Breast epithelium (tissue), 4 donors: ENCODE data around the gene PIP4P1. TPM values are rescaled to one million over a fixed set of nuclear protein-coding genes. Genes with fewer than 3 reads are reported as not detected.
A peak's percentile ranks its signal among the peaks of the same experiment; 100 is the strongest.
"Not testable (repeated sequence)": the region's sequence is repeated elsewhere in the genome, so short reads cannot be mapped to it uniquely, and the experiment has no call there.

ENCODE experiments used
- DNase-seq, 2 donors: peaks; one replicate each; pipeline ENCODE4 v3.0.0-alpha.2; 2019; ENCODE audit warnings: low spot score in 2 of 2
- H3K27ac ChIP-seq, 2 donors: fragments of 200-600 bp; sonication (generic) in 1 of 2; one replicate each; pipeline ENCODE4 v1.5.1; 2016 to 2019; ENCODE audit warnings: mild to moderate bottlenecking in 1 of 2
- H3K27me3 ChIP-seq, 2 donors: fragments of 200-600 bp; sonication (generic) in 1 of 2; one replicate each; pipeline versions ENCODE4 v1.5.1 to v1.6.0; 2017 to 2019; ENCODE audit warnings: control low read depth in 1 of 2, mild to moderate bottlenecking in 1 of 2
- H3K36me3 ChIP-seq: fragments of 200-600 bp; one replicate; pipeline ENCODE4 v1.5.1; 2019
- H3K4me1 ChIP-seq, 2 donors: fragments of 200-600 bp; sonication (generic); one replicate each; pipeline ENCODE4 v1.5.1; 2016 to 2019; ENCODE audit warnings: control low read depth in 1 of 2
- H3K4me3 ChIP-seq, 3 donors: fragments of 200-600 bp; sonication (generic); 1 replicate in 2 of 3; 2 replicates in 1 of 3; pipeline ENCODE4 v1.5.1; 2016 to 2019; ENCODE audit warnings: mild to moderate bottlenecking in 3 of 3, moderate library complexity in 2 of 3
- H3K9me3 ChIP-seq, 2 donors: fragments of 200-600 bp; sonication (generic) in 1 of 2; one replicate each; pipeline ENCODE4 v1.5.1; 2016 to 2019; ENCODE audit warnings: control low read depth in 1 of 2
- CTCF ChIP-seq, 3 donors: fragments of 450-650 bp; IDR thresholded peaks; one replicate each; pipeline ENCODE4 v1.5.1; 2016 to 2017; ENCODE audit warnings: antibody characterized with exemption in 3 of 3, mild to moderate bottlenecking in 3 of 3, moderate library complexity in 3 of 3
- POLR2A ChIP-seq: fragments of 450-650 bp; IDR thresholded peaks from one replicate; pipeline ENCODE4 v1.6.1; 2016; ENCODE audit warnings: antibody characterized with exemption, mild to moderate bottlenecking, moderate library complexity
- POLR2AphosphoS5 ChIP-seq, 3 donors: sonication (generic); formaldehyde crosslinking; IDR thresholded peaks; one replicate each; pipeline ENCODE4 v1.6.1; 2017; ENCODE audit warnings: antibody characterized with exemption in 3 of 3
- intact Hi-C: fragments of 100-400 bp; cut with DNase I; formaldehyde crosslinking; loops from one replicate; pipeline ENCODE4 v1.15.1; 2023; ENCODE audit warnings: low total_unique reads
- total RNA-seq, 3 donors: library from RNA; depleted of rRNA; stranded (reverse); fragments of >200 nt; gene quantifications; one replicate each; pipeline ENCODE4 v1.1.0, GENCODE V29; 2016

PIP4P1 gene
- total RNA-seq, 3 donors from 2014 or later = 23.6 to 34.1 (median 29.9) TPM

GRCh38 chr14:20456971-20457370 lies 4.3 kb downstream of the PIP4P1 start:
- Histone ChIP-seq H3K27ac (no peak overlapping the region), H3K4me3 (no peak overlapping the region), H3K27me3 (no peaks in the 10 kb centered on the region), H3K4me1 (peaks cover 0 to 12% of the 10 kb centered on the region in 2 donors), H3K36me3 (peaks cover 22% of the 10 kb centered on the region), H3K9me3 (no peaks in the 10 kb centered on the region)
- no peak for TF ChIP-seq POLR2A
- TF ChIP-seq POLR2AphosphoS5 (IDR thresholded peaks at IDR 0.05) = no peak
- no peak for TF ChIP-seq CTCF (IDR thresholded peaks at IDR 0.05)
- no peak for DNase-seq
- intact Hi-C loops = loop anchor here (10.0 kb wide), 1 partner anchor 148 kb away; no protein-coding TSS in a partner anchor

- H3K27ac ChIP-seq = peak overlapping the region; percentile 94 to 95
- H3K36me3 ChIP-seq = peaks cover 22% of the 10 kb centered on the region
- H3K9me3 ChIP-seq = no peaks in the 10 kb centered on the region
- peak in 1 of 2 donors; percentile 55 for DNase-seq
- TF ChIP-seq POLR2AphosphoS5 (IDR thresholded peaks at IDR 0.05) (no peak), CTCF (IDR thresholded peaks at IDR 0.05) (no peak), POLR2A (no peak)
- H3K4me1 ChIP-seq = peaks cover 0 to 11% of the 10 kb centered on the region in 2 donors
- no peaks in the 10 kb centered on the region for H3K27me3 ChIP-seq
- peak overlapping the region; percentile 60 to 85 (median 76) for H3K4me3 ChIP-seq
- intact Hi-C loops = loop anchor here (10.0 kb wide), 1 partner anchor 149 kb away; no protein-coding TSS in a partner anchor
These were observed 5.6 kb downstream of the PIP4P1 start for GRCh38 chr14:20455355-20456300.

- Histone ChIP-seq H3K4me3 (peak within 1 kb of the TSS; percentile 60 to 85 (median 76)), H3K4me1 (peaks cover 0 to 2% of the 10 kb centered on the region in 2 donors), H3K36me3 (peaks cover 22% of the 10 kb centered on the region), H3K27me3 (no peaks in the 10 kb centered on the region), H3K27ac (peak within 1 kb of the TSS; percentile 94 to 95), H3K9me3 (no peaks in the 10 kb centered on the region)
- TF ChIP-seq CTCF (IDR thresholded peaks at IDR 0.05) (peak in 1 of 3 donors; percentile 5), POLR2A (no peak), POLR2AphosphoS5 (IDR thresholded peaks at IDR 0.05) (peak; percentile 75 to 88 (median 81))
- intact Hi-C loops = loop anchor here (10.0 kb wide), 1 partner anchor 150 kb away; no protein-coding TSS in a partner anchor
- peak; percentile 99 for DNase-seq
These were observed 6.5 kb downstream of the PIP4P1 start, which contains the start of the genes APEX1 and OSGEP for GRCh38 chr14:20454516-20455354. Gene APEX1, plus strand, starts transcription at chr14:20455226. Its CDS starts 420 bp downstream, at chr14:20455646. Gene OSGEP, minus strand, starts transcription at chr14:20454812. Its CDS starts 129 bp downstream, at chr14:20454683.

GRCh38 chr14:20452831-20453230 lies 8.4 kb downstream of the PIP4P1 start:
- H3K27ac ChIP-seq, H3K4me3 ChIP-seq, H3K36me3 ChIP-seq, DNase-seq, H3K27me3 ChIP-seq, H3K9me3 ChIP-seq, H3K4me1 ChIP-seq: not testable (repeated sequence)
- intact Hi-C loops = loop anchor here (10.0 kb wide), 1 partner anchor 152 kb away; no protein-coding TSS in a partner anchor

- Histone ChIP-seq H3K9me3 (no peaks in the 10 kb centered on the region), H3K4me1 (no peaks in the 10 kb centered on the region), H3K27me3 (no peaks in the 10 kb centered on the region), H3K4me3 (no peak overlapping the region), H3K27ac (no peak overlapping the region), H3K36me3 (peaks cover 8% of the 10 kb centered on the region)
- TF ChIP-seq POLR2AphosphoS5 (IDR thresholded peaks at IDR 0.05) (no peak), CTCF (IDR thresholded peaks at IDR 0.05) (no peak), POLR2A (no peak)
- intact Hi-C loops = no loop called here
- no peak for DNase-seq
These were observed 14.3 kb downstream of the PIP4P1 start for GRCh38 chr14:20446889-20447288.

GRCh38 chr14:20443650-20444049 lies 17.6 kb downstream of the PIP4P1 start:
- DNase-seq, H3K4me3 ChIP-seq, H3K27ac ChIP-seq, H3K9me3 ChIP-seq, H3K36me3 ChIP-seq, intact Hi-C loops, H3K27me3 ChIP-seq, H3K4me1 ChIP-seq: not testable (repeated sequence)
